Rectal smooth muscle tissue (tissue), 1 donor: ENCODE results near the gene ZNF827.

Experiments used
- H3K27ac ChIP-seq: one replicate; pipeline ENCODE4 v1.7.0; 2013; ENCODE audit warnings: low read depth, low read length, inconsistent platforms
- H3K27me3 ChIP-seq: one replicate; pipeline ENCODE4 v1.7.0; 2013; ENCODE audit warnings: low read length; ENCODE audit not compliant: control insufficient read depth, insufficient read depth
- H3K36me3 ChIP-seq: one replicate; pipeline ENCODE4 v1.7.0; 2013; ENCODE audit warnings: low read length; ENCODE audit not compliant: control insufficient read depth, insufficient read depth
- H3K4me1 ChIP-seq: one replicate; pipeline ENCODE4 v1.7.0; 2013; ENCODE audit warnings: low read length; ENCODE audit not compliant: control insufficient read depth, insufficient read depth
- H3K4me3 ChIP-seq: one replicate; pipeline ENCODE4 v1.7.0; 2013; ENCODE audit warnings: low read length
- H3K9ac ChIP-seq: one replicate; pipeline ENCODE4 v1.7.0; 2013; ENCODE audit warnings: low read length

ZNF827 gene

GRCh38 chr4:145814246-145814645, 124.4 kb downstream of the ZNF827 start:
- H3K27ac ChIP-seq, result no peak overlapping the region

DNA sequence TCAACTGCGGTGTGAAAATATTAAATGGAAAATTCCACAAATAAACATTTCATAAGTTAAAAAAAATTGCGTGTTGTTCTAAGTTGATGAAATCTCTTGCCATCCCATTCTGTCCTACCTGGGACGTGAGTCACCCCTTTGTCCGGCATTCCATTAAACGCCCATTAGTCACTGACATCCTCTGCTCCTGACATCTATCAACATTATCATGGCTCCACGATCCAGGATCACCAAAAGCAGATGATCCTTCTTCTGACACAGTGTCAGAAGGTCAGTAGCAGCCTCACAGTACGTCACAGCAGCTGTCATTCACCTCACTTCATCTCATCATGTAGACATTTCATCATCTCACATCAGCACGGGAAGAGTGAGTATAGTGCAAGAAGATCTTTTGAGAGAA, 125.7 kb downstream of the ZNF827 start:
- Histone ChIP-seq H3K36me3 (peaks cover 2% of the 10 kb centered on the region), H3K4me1 (no peaks in the 10 kb centered on the region), H3K27ac (no peak overlapping the region), H3K27me3 (no peaks in the 10 kb centered on the region), H3K9ac (no peak overlapping the region), H3K4me3 (no peak overlapping the region)

More at GRCh38 chr4:145814246-145814645, 124.4 kb downstream of the ZNF827 start:
- Histone ChIP-seq H3K4me3 (no peak overlapping the region), H3K4me1 (no peaks in the 10 kb centered on the region), H3K36me3 (peaks cover 2% of the 10 kb centered on the region), H3K9ac (no peak overlapping the region), H3K27me3 (no peaks in the 10 kb centered on the region)

- no peak overlapping the region for H3K27ac ChIP-seq
- H3K36me3 ChIP-seq, result peaks cover 2% of the 10 kb centered on the region
- H3K9ac ChIP-seq, result no peak overlapping the region
- H3K4me3 ChIP-seq, result no peak overlapping the region
- H3K27me3 ChIP-seq, result no peaks in the 10 kb centered on the region
- H3K4me1 ChIP-seq, result peaks cover 4% of the 10 kb centered on the region
Measured at GRCh38 chr4:145808848-145809512, 129.6 kb downstream of the ZNF827 start.

- H3K27me3 ChIP-seq, result no peaks in the 10 kb centered on the region
- H3K4me1 ChIP-seq, result peaks cover 4% of the 10 kb centered on the region
- H3K4me3 ChIP-seq, result no peak overlapping the region
- H3K36me3 ChIP-seq, result peaks cover 2% of the 10 kb centered on the region
- no peak overlapping the region for H3K27ac ChIP-seq
- H3K9ac ChIP-seq, result no peak overlapping the region
Measured at GRCh38 chr4:145808021-145808650, 130.5 kb downstream of the ZNF827 start.

DNA sequence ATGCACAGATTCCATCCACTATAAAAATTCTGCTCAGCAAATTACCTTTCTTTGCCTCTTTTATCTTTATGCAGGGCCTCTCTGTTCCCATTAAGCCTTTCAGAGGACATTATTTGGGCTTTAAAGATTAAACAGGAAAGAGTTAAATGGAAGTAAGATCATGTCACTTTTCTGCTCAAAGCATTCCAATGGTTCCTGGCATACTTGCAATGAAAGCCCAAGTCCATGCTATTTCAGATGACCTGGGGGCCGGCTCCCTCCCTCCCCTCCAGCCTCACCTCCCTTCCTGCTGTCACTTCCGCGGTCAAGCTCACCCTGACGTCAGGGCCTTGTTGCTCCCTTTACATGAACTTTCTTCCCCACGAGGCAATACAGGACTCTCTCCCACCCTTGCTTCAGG, 133.1 kb downstream of the ZNF827 start:
- Histone ChIP-seq H3K4me3 (no peak overlapping the region), H3K9ac (no peak overlapping the region), H3K36me3 (no peaks in the 10 kb centered on the region), H3K27ac (no peak overlapping the region), H3K4me1 (peaks cover 4% of the 10 kb centered on the region), H3K27me3 (no peaks in the 10 kb centered on the region)

DNA sequence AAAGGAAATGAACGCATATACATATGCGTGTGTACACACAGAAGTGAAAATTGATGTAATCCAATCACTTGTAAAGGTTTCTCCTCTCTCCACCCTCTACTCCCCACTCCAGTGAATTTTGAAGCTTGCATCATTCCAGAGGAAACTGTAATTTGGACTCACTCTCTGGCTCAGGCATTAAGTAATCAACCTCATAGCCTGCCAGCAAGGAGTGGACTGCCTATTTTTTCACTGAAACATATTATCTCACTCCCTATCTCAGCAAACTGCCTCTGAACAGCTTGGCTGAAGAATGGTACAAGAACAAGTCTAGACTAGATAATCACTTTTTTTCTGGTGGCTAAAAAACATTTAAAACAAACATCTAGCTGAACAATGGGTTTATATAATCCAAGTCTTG, 134.5 kb downstream of the ZNF827 start:
- H3K27ac ChIP-seq, result no peak overlapping the region
- H3K4me1 ChIP-seq, result peaks cover 4% of the 10 kb centered on the region
- H3K4me3 ChIP-seq, result no peak overlapping the region
- no peak overlapping the region for H3K9ac ChIP-seq
- peaks cover 2% of the 10 kb centered on the region for H3K36me3 ChIP-seq
- no peaks in the 10 kb centered on the region for H3K27me3 ChIP-seq

GRCh38 chr4:145799223-145799622, 139.4 kb downstream of the ZNF827 start:
- Histone ChIP-seq H3K36me3 (peaks cover 2% of the 10 kb centered on the region), H3K9ac (no peak overlapping the region), H3K27ac (no peak overlapping the region), H3K4me3 (no peak overlapping the region), H3K27me3 (no peaks in the 10 kb centered on the region), H3K4me1 (peaks cover 2% of the 10 kb centered on the region)

DNA sequence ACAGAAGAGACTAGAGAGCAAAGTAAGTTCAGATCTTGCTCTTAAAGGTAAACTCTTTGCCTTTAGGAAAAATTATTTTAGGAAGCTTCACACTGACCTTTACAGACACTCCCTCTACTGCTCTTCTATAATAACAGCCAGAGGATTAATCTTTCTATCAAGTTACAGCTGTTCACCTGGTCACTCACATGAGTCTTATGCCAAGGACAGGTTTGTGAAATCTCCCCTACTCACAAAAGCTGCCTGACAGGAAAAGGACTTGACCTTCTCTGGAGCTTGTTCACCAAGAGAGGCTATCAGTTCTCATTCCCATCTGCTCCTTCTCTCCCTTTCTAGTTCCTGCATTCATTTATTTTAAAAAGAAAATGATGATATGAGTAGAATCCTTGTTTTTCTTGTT, 141.3 kb downstream of the ZNF827 start:
- Histone ChIP-seq H3K4me3 (no peak overlapping the region), H3K36me3 (peaks cover 2% of the 10 kb centered on the region), H3K9ac (no peak overlapping the region), H3K4me1 (no peaks in the 10 kb centered on the region), H3K27ac (no peak overlapping the region), H3K27me3 (no peaks in the 10 kb centered on the region)

GRCh38 chr4:145796346-145796745, 142.3 kb downstream of the ZNF827 start:
- no peak overlapping the region for H3K27ac ChIP-seq
- H3K36me3 ChIP-seq, result peaks cover 2% of the 10 kb centered on the region

GRCh38 chr4:145795521-145795920, 143.1 kb downstream of the ZNF827 start:
- H3K36me3 ChIP-seq, result peaks cover 2% of the 10 kb centered on the region
- no peak overlapping the region for H3K4me3 ChIP-seq
- no peaks in the 10 kb centered on the region for H3K4me1 ChIP-seq
- H3K27ac ChIP-seq, result no peak overlapping the region
- H3K27me3 ChIP-seq, result no peaks in the 10 kb centered on the region
- no peak overlapping the region for H3K9ac ChIP-seq

More at GRCh38 chr4:145796346-145796745, 142.3 kb downstream of the ZNF827 start:
- H3K4me3 ChIP-seq, result no peak overlapping the region
- no peak overlapping the region for H3K9ac ChIP-seq
- H3K4me1 ChIP-seq, result no peaks in the 10 kb centered on the region
- no peaks in the 10 kb centered on the region for H3K27me3 ChIP-seq

- Histone ChIP-seq H3K4me1 (no peaks in the 10 kb centered on the region), H3K27ac (no peak overlapping the region), H3K9ac (no peak overlapping the region), H3K27me3 (no peaks in the 10 kb centered on the region), H3K4me3 (no peak overlapping the region), H3K36me3 (no peaks in the 10 kb centered on the region)
Measured at GRCh38 chr4:145792429-145792828, 146.2 kb downstream of the ZNF827 start.

DNA sequence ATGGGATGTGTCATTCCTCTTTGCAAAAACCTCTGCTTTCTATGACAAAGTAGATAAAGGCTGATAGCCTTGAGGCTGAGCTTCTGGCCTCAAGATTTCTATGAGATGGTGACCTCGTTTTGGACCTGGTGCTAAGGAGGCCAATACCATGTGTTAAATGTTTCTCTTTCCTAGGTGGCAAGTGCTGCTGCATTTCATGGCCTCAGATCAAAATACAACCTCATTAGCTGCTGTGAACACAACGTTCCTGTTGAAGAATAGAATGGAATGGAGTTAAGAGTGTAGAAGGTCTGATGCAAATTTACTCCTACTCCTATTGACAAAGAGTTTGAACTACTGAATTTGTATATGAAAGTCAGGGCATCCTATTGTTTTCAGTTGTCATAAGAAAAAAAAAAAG, 146.6 kb downstream of the ZNF827 start:
- Histone ChIP-seq H3K27ac (no peak overlapping the region), H3K4me1 (no peaks in the 10 kb centered on the region), H3K36me3 (no peaks in the 10 kb centered on the region), H3K4me3 (no peak overlapping the region), H3K27me3 (no peaks in the 10 kb centered on the region), H3K9ac (no peak overlapping the region)

- no peaks in the 10 kb centered on the region for H3K36me3 ChIP-seq
- H3K9ac ChIP-seq, result no peak overlapping the region
- H3K27me3 ChIP-seq, result no peaks in the 10 kb centered on the region
- no peak overlapping the region for H3K4me3 ChIP-seq
- H3K27ac ChIP-seq, result no peak overlapping the region
- no peaks in the 10 kb centered on the region for H3K4me1 ChIP-seq
Measured at GRCh38 chr4:145788755-145789154, 149.9 kb downstream of the ZNF827 start.
